ENCODE data around the gene ABTB2. TPM values are rescaled to one million over a fixed set of nuclear protein-coding genes. Genes with fewer than 3 reads are reported as not detected.

Gene ABTB2
- total and polyA plus RNA-seq, 7 donors: 1.3 to 12.9 (median 2.5) TPM

DNA sequence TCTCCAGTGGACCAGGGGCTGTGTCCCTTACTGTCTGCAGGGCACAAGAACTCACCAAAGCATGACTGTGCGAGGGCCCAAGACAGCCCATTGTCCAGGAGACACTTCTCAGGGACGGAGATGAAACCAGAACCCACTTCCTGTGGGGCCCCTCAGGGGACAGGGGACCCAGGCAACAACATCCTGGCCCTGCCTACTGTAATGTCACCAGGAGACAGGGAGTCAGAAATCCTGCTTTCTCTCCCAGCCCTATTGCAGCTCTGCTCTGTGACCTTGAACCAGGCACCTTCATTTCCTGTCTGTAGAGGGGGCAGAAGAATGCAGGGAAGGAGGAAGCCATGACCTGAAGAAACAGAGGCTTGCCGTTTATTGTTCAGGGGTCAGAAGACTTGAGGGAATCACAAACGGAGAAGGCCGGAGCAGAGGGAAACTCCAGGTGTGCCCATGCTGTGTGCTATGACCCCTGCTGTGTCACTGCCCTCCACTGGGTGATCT lies 154.4 kb downstream of the ABTB2 start:
- intact Hi-C loops (cut with DNase I): no loop called here
- no peak overlapping the region for H3K27ac ChIP-seq
- no peaks in the 10 kb centered on the region for H3K9me3 ChIP-seq
- peaks cover 0 to 11% (median 2%) of the 10 kb centered on the region in 4 donors for H3K4me1 ChIP-seq
- H3K36me3 ChIP-seq: no peaks in the 10 kb centered on the region
- no peak for TF ChIP-seq POLR2AphosphoS5 (IDR thresholded peaks at IDR 0.05)
- TF ChIP-seq, protein P1, sequence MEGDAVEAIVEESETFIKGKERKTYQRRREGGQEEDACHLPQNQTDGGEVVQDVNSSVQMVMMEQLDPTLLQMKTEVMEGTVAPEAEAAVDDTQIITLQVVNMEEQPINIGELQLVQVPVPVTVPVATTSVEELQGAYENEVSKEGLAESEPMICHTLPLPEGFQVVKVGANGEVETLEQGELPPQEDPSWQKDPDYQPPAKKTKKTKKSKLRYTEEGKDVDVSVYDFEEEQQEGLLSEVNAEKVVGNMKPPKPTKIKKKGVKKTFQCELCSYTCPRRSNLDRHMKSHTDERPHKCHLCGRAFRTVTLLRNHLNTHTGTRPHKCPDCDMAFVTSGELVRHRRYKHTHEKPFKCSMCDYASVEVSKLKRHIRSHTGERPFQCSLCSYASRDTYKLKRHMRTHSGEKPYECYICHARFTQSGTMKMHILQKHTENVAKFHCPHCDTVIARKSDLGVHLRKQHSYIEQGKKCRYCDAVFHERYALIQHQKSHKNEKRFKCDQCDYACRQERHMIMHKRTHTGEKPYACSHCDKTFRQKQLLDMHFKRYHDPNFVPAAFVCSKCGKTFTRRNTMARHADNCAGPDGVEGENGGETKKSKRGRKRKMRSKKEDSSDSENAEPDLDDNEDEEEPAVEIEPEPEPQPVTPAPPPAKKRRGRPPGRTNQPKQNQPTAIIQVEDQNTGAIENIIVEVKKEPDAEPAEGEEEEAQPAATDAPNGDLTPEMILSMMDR (IDR thresholded peaks at IDR 0.05): no peak
- TF ChIP-seq POLR2A (IDR thresholded peaks at IDR 0.05): no peak
- no peak for TF ChIP-seq EP300 (IDR thresholded peaks at IDR 0.05)
- no peak for DNase-seq
- no peaks in the 10 kb centered on the region for H3K27me3 ChIP-seq
- no peak overlapping the region for H3K4me3 ChIP-seq
- 59 to 81% methylated on average over 5 of the region's 5 CpGs for WGBS, 2 donors

DNA sequence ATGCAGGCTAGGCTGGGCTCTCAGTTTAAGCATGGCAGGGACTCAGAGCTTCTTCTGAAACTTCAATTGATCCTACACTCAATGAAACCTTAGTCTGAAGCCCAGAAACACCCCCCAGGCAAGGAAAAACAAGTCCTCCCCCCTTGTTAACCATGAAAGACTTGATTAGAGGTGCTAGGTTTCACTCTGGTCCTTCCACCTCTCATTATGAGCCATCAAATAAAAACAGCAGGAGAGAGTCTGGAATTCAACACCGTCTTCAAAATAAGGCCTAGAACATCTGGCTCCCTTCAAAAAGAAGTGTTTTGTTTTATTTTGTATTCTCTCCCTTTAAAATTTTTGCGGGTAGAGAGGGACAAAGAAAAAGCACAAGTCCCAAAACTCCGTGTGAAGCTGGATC lies 156.7 kb downstream of the ABTB2 start:
- 79 to 83% methylated on average over 3 of the region's 3 CpGs for WGBS, 2 donors
- intact Hi-C loops (cut with DNase I): no loop called here
- Histone ChIP-seq H3K36me3 (no peaks in the 10 kb centered on the region), H3K4me1 (no peaks in the 10 kb centered on the region), H3K9me3 (no peaks in the 10 kb centered on the region), H3K27me3 (no peaks in the 10 kb centered on the region), H3K4me3 (no peak overlapping the region), H3K27ac (no peak overlapping the region)
- no peak for TF ChIP-seq EP300 (IDR thresholded peaks at IDR 0.05)
- TF ChIP-seq, protein P1 (IDR thresholded peaks at IDR 0.05): no peak
- no peak for TF ChIP-seq POLR2AphosphoS5 (IDR thresholded peaks at IDR 0.05)
- TF ChIP-seq POLR2A (IDR thresholded peaks at IDR 0.05): no peak
- no peak for DNase-seq

DNA sequence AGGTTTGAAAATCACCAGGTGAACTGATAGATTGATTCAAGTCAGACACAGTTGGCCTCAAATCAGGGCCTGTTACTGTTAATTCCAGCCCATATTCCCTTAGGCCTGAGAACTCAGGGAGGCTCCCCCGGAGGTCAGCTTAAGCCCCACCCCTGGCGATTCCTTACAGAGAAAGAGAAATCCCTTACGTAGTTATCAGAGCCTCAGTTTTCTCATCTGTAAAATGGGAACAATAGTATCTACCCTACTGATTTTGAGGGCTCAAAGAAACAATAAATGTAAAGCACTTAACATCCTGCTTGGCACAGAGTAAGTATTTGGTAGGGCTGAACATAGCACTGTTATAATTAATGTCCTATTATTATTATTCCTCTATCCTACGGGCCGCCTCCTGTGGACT lies 158.3 kb downstream of the ABTB2 start:
- no peaks in the 10 kb centered on the region for H3K9me3 ChIP-seq
- H3K27me3 ChIP-seq: no peaks in the 10 kb centered on the region
- no peaks in the 10 kb centered on the region for H3K4me1 ChIP-seq
- H3K36me3 ChIP-seq: no peaks in the 10 kb centered on the region
- no peak for DNase-seq
- no peak overlapping the region for H3K27ac ChIP-seq
- intact Hi-C loops (cut with DNase I): no loop called here
- no peak overlapping the region for H3K4me3 ChIP-seq
- TF ChIP-seq EP300 (IDR thresholded peaks at IDR 0.05): no peak
- no peak for TF ChIP-seq POLR2A (IDR thresholded peaks at IDR 0.05)
- TF ChIP-seq, protein P1 (IDR thresholded peaks at IDR 0.05): no peak
- no peak for TF ChIP-seq POLR2AphosphoS5 (IDR thresholded peaks at IDR 0.05)
- WGBS, 2 donors: 74% methylated on average over 5 of the region's 5 CpGs

DNA sequence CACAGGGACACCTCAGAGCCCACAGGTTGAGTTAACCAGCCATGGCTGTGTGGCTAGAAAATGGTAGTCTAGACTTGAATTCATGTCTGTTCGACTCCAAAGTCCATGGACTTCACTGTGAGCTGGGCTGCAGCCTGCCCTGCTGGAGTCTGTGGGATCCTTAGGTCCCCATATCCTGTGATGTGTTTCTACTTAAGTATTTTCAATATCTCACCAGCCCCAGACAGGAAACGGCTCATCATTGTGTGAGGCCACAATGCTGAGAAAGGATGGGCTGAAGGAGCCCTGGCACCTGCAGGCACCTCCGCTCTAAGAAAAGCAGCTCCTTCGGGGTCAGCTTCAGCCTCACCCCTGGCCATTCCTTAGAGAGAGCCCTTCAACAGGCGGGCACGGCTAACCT lies 159.3 kb downstream of the ABTB2 start:
- TF ChIP-seq, protein P1 (IDR thresholded peaks at IDR 0.05): no peak
- TF ChIP-seq POLR2A (IDR thresholded peaks at IDR 0.05) (no peak), POLR2AphosphoS5 (IDR thresholded peaks at IDR 0.05) (no peak), EP300 (IDR thresholded peaks at IDR 0.05) (no peak)
- no peak overlapping the region for H3K4me3 ChIP-seq
- H3K27ac ChIP-seq: no peak overlapping the region
- no peak for DNase-seq
- no peaks in the 10 kb centered on the region for H3K36me3 ChIP-seq
- 75 to 90% methylated on average over 6 of the region's 6 CpGs for WGBS, 2 donors
- H3K4me1 ChIP-seq: peaks cover 0 to 2% (median under 1%) of the 10 kb centered on the region in 4 donors
- intact Hi-C loops (cut with DNase I): no loop called here
- H3K9me3 ChIP-seq: no peaks in the 10 kb centered on the region
- no peaks in the 10 kb centered on the region for H3K27me3 ChIP-seq

DNA sequence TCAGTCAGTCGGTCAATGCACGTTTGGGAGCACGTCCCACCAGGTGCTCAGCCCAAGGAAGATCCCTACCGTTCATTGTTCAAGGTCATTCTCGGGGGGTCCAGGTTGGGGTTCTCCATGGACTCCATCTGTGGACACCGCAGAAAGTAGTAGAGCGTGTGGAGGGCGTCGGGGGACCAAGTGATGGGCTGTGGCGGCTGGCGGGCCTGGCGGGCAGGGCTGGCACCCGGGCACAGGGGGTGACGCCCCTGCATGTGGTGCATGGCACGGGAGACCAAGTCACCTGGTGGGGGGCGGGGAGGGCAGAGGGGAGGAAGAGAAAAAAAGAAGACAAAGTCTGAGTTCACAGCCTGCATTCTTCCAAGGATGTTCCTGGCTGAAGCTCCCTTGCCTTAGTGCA lies 160.6 kb downstream of the ABTB2 start:
- Histone ChIP-seq H3K9me3 (no peaks in the 10 kb centered on the region), H3K36me3 (no peaks in the 10 kb centered on the region), H3K4me3 (no peak overlapping the region), H3K27ac (no peak overlapping the region), H3K27me3 (no peaks in the 10 kb centered on the region), H3K4me1 (peaks cover 0 to 15% (median 13%) of the 10 kb centered on the region in 4 donors)
- TF ChIP-seq POLR2A (IDR thresholded peaks at IDR 0.05): no peak
- TF ChIP-seq, protein P1 (IDR thresholded peaks at IDR 0.05): no peak
- no peak for TF ChIP-seq POLR2AphosphoS5 (IDR thresholded peaks at IDR 0.05)
- TF ChIP-seq EP300 (IDR thresholded peaks at IDR 0.05): no peak
- DNase-seq: no peak
- WGBS, 2 donors: 96% methylated on average over 16 of the region's 16 CpGs
- intact Hi-C loops (cut with DNase I): no loop called here
